Measurements from ENCODE around the gene LMO2. TPM values are rescaled to one million over a fixed set of nuclear protein-coding genes. Genes with fewer than 3 reads are reported as not detected.
A peak's percentile ranks its signal among the peaks of the same experiment; 100 is the strongest.
"Not testable (repeated sequence)": the region's sequence is repeated elsewhere in the genome, so short reads cannot be mapped to it uniquely, and the experiment has no call there.

LMO2 gene
- total RNA-seq, 1 donor, result under 0.01 TPM

GRCh38 chr11:33933602-33934001 is 41.7 kb upstream of the LMO2 start:
- no peak for DNase-seq (ENCODE audit: low read depth)
- H3K4me3 ChIP-seq (ENCODE audit: low read depth, low read length), result no peak overlapping the region
- TF ChIP-seq CTCF (IDR thresholded peaks at IDR 0.05; ENCODE audit: insufficient read depth, low read depth, low read length), result no peak

- no peak for TF ChIP-seq CTCF (IDR thresholded peaks at IDR 0.05; ENCODE audit: insufficient read depth, low read depth, low read length)
- H3K4me3 ChIP-seq (ENCODE audit: low read depth, low read length), result no peak overlapping the region
- DNase-seq (ENCODE audit: low read depth), result no peak
These were observed 40.8 kb upstream of the LMO2 start for GRCh38 chr11:33932721-33933120.

GRCh38 chr11:33931739-33932366 is 40.0 kb upstream of the LMO2 start:
- DNase-seq (ENCODE audit: low read depth); H3K4me3 ChIP-seq (ENCODE audit: low read depth, low read length): not testable (repeated sequence)

- no peak overlapping the region for H3K4me3 ChIP-seq (ENCODE audit: low read depth, low read length)
- DNase-seq (ENCODE audit: low read depth), result peak; percentile 1
- no peak for TF ChIP-seq CTCF (IDR thresholded peaks at IDR 0.05; ENCODE audit: insufficient read depth, low read depth, low read length)
These were observed 39.2 kb upstream of the LMO2 start for GRCh38 chr11:33931067-33931466.

GRCh38 chr11:33930317-33931021 is 38.6 kb upstream of the LMO2 start:
- no peak for TF ChIP-seq CTCF (IDR thresholded peaks at IDR 0.05; ENCODE audit: insufficient read depth, low read depth, low read length)
- H3K4me3 ChIP-seq (ENCODE audit: low read depth, low read length), result no peak overlapping the region
- peak; percentile 75 for DNase-seq (ENCODE audit: low read depth)

- H3K4me3 ChIP-seq (ENCODE audit: low read depth, low read length), result no peak overlapping the region
- DNase-seq (ENCODE audit: low read depth), result no peak
- TF ChIP-seq CTCF (IDR thresholded peaks at IDR 0.05; ENCODE audit: insufficient read depth, low read depth, low read length), result no peak
These were observed 36.7 kb upstream of the LMO2 start for GRCh38 chr11:33928564-33928963.

- TF ChIP-seq CTCF (IDR thresholded peaks at IDR 0.05; ENCODE audit: insufficient read depth, low read depth, low read length), result no peak
- no peak overlapping the region for H3K4me3 ChIP-seq (ENCODE audit: low read depth, low read length)
- no peak for DNase-seq (ENCODE audit: low read depth)
These were observed 35.0 kb upstream of the LMO2 start for GRCh38 chr11:33926671-33927552.

Measured in fibroblast of villous mesenchyme (primary cell).